K562 (cell line): ENCODE measurements around the gene SESN2. TPM values are rescaled to one million over a fixed set of nuclear protein-coding genes. Genes with fewer than 3 reads are reported as not detected.
A peak's percentile ranks its signal among the peaks of the same experiment; 100 is the strongest.

Experiments used
- BHLHE40 ChIP-seq: IDR thresholded peaks from 2 replicates; pipeline ENCODE4 v1.6.1; 2011; ENCODE audit warnings: low read length, improper control_type of control experiment
- CTCFL ChIP-seq: IDR thresholded peaks from 2 replicates; pipeline ENCODE4 v1.6.1; 2011; ENCODE audit warnings: borderline replicate concordance, low read depth, mild to moderate bottlenecking, moderate library complexity, low read length; ENCODE audit not compliant: insufficient read depth, poor library complexity, severe bottlenecking
- DDX20 ChIP-seq: fragments of 450-650 bp; IDR thresholded peaks from 2 replicates; pipeline ENCODE4 v1.6.1; 2016; ENCODE audit warnings: missing genetic modification characterization, low read depth, mild to moderate bottlenecking, missing compliant biosample characterization, moderate library complexity
- DPF2 ChIP-seq: fragments of 450-650 bp; IDR thresholded peaks from 2 replicates; pipeline ENCODE4 v1.6.1; 2016
- EGR1 ChIP-seq: fragments of 450-650 bp; conservative IDR thresholded peaks from 2 replicates; pipeline ENCODE4 v1.6.1; 2017; ENCODE audit warnings: mild to moderate bottlenecking
- EP400 ChIP-seq: fragments of 450-650 bp; IDR thresholded peaks from 2 replicates; pipeline ENCODE4 v1.6.1; 2017; ENCODE audit warnings: antibody characterized with exemption, mild to moderate bottlenecking, moderate library complexity
- IRF2 ChIP-seq: sonication (generic); formaldehyde crosslinking; IDR thresholded peaks from 2 replicates; pipeline ENCODE4 v1.8.1; 2022; ENCODE audit warnings: mild to moderate bottlenecking, missing genetic modification reagents
- KAT2B ChIP-seq: IDR thresholded peaks from one replicate; pipeline ENCODE4 v1.6.1; 2012; ENCODE audit warnings: low read depth, mild to moderate bottlenecking, control low read depth, inconsistent platforms, low read length, moderate library complexity
- MED1 ChIP-seq: sonication (generic); formaldehyde crosslinking; IDR thresholded peaks from 2 replicates; pipeline ENCODE4 v1.8.1; 2023; ENCODE audit warnings: missing genetic modification reagents, borderline replicate concordance
- NELFE ChIP-seq: IDR thresholded peaks from 2 replicates; pipeline ENCODE4 v1.6.1; 2011; ENCODE audit warnings: mild to moderate bottlenecking; ENCODE audit not compliant: insufficient read depth, insufficient read length
- PTTG1 ChIP-seq: fragments of 450-650 bp; IDR thresholded peaks from 2 replicates; pipeline ENCODE4 v1.6.1; 2016; ENCODE audit warnings: low read depth, mild to moderate bottlenecking, missing genetic modification characterization, missing compliant biosample characterization
- RBBP5 ChIP-seq: fragments of 200-600 bp; sonication (generic); IDR thresholded peaks from 2 replicates; pipeline ENCODE4 v1.6.1; 2012; ENCODE audit warnings: borderline replicate concordance, mild to moderate bottlenecking, low read length, control low read depth, inconsistent platforms; ENCODE audit not compliant: insufficient read depth, poor library complexity, severe bottlenecking
- RBM25 ChIP-seq: fragments of 200-400 bp; formaldehyde crosslinking; IDR thresholded peaks from 2 replicates; pipeline ENCODE4 v1.6.1; 2018; ENCODE audit warnings: low read length, low read depth, moderate library complexity; ENCODE audit not compliant: severe bottlenecking
- TCF7L2 ChIP-seq: fragments of 150-350 bp; IDR thresholded peaks from 2 replicates; pipeline ENCODE4 v1.6.1; 2016; ENCODE audit warnings: low read depth, mild to moderate bottlenecking, low read length, moderate library complexity
- ZBTB11 ChIP-seq, 3 experiments: fragments of 200-800 bp in 1 of 3; fragments of 250-450 bp in 1 of 3; fragments of 450-650 bp in 1 of 3; sonication (Bioruptor Pico) in 1 of 3; sonication (Bioruptor generic) in 1 of 3; formaldehyde crosslinking in 1 of 3; IDR thresholded peaks; 2 replicates each; pipeline versions ENCODE4 v1.6.1 to v1.8.0; 2016 to 2022; ENCODE audit warnings: mild to moderate bottlenecking in 2 of 3, missing genetic modification characterization in 2 of 3, missing compliant biosample characterization in 1 of 3, moderate library complexity in 1 of 3
- ZKSCAN1 ChIP-seq: fragments of 150-350 bp; IDR thresholded peaks from 2 replicates; pipeline ENCODE4 v1.6.1; 2016; ENCODE audit warnings: low read depth, low read length
- ZNF146 ChIP-seq: IDR thresholded peaks from one replicate; pipeline ENCODE4 v1.6.1; 2018; ENCODE audit warnings: missing compliant biosample characterization; ENCODE audit not compliant: unreplicated experiment
- polyA plus RNA-seq, 8 experiments: library from polyadenylated mRNA; depleted of rRNA in 4 of 8; stranded (reverse) in 5 of 8; unstranded in 3 of 8; fragments of >200 nt; fragmentation: Nextera tagmentation in 2 of 8; fragmentation: Illumina TruSeq in 1 of 8; extraction: Ambion mirVana in 2 of 8; extraction: Trizol in 1 of 8; gene quantifications; 2 replicates each; pipeline versions ENCODE4 v1.2.1 to v1.2.3, GENCODE V29; 2011 to 2014; ENCODE audit warnings: inconsistent platforms in 1 of 8, missing spikeins in 1 of 8
- total RNA-seq, 7 experiments: library from RNA; depleted of rRNA in 6 of 7; stranded (reverse); fragments of >200 nt in 6 of 7; fragmentation: Illumina TruSeq in 2 of 7; extraction: Trizol in 2 of 7; gene quantifications; 2 replicates each; pipeline versions ENCODE4 v1.2.1 to v1.2.3, GENCODE V29; 2011 to 2021; ENCODE audit warnings: low replicate concordance in 1 of 7
- TF ChIP-seq, protein P1 (sequence below), 2 experiments: IDR thresholded peaks; 2 replicates each; pipeline ENCODE4 v1.6.1; 2012; ENCODE audit warnings: improper control_type of control experiment in 2 of 2, low read depth in 2 of 2, low read length in 2 of 2, borderline replicate concordance in 1 of 2

Gene SESN2
- total and polyA plus RNA-seq, 9 of the 15 experiments (the other 6 are each of a cell fraction or from before 2014, with no cell fraction given) = 3.7 to 71.3 (median 16.8) TPM

DNA sequence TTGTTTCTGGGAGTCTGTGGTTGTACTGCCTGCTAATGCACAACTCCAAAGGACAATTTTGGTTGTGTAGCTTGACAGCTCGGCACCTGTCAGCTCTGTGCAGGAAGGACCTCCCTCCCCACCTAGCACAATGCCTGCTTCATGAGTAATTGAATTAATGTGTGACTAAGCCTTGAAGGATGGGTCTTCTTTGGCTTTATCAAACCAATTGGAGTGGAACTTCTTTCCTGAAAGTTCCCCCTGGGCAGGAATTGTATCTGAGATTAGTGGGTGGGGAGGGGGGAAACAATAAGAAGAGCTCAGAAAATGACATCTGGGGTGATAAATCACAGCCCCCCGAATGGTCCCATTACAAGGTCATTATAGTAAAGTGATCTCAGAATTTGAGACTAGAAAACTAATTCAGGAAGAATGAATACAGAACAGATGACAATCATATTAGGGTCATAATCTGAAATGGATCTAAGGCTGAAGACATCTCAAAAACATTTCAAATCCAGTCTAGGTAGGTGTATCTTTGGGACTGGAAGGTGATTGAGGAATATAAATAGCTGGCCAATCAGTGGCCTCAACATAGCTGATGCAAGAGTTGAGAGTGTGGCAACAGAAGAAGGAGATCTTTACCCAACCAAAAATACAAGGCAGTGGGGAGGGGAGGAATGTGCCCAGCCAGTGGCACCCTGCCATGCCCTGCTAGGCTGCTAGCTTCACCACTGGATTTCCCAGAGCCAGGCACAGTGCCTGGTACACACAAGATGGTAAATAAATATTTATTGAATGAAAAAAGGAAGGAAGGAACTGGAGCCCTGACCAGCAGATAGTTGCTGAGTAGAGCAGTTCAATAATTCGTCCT is 10.1 kb upstream of the SESN2 start (continued):
- TF ChIP-seq BHLHE40 = peak; percentile 18; the same call in 1 of the 2 replicates
- no peak for TF ChIP-seq CTCFL
- no peak for TF ChIP-seq ZBTB11 (CRISPR knock-in tag; IDR thresholded peaks at IDR 0.05)
- no peak for TF ChIP-seq TCF7L2
- no peak for TF ChIP-seq RBBP5
- no peak for TF ChIP-seq PTTG1 (tag)
- peak; percentile 53 for TF ChIP-seq RBM25
- TF ChIP-seq ZKSCAN1 = no peak
- TF ChIP-seq EP400 = peak; percentile 86
- no peak for TF ChIP-seq MED1 (CRISPR knock-in tag)
- TF ChIP-seq, protein P1, sequence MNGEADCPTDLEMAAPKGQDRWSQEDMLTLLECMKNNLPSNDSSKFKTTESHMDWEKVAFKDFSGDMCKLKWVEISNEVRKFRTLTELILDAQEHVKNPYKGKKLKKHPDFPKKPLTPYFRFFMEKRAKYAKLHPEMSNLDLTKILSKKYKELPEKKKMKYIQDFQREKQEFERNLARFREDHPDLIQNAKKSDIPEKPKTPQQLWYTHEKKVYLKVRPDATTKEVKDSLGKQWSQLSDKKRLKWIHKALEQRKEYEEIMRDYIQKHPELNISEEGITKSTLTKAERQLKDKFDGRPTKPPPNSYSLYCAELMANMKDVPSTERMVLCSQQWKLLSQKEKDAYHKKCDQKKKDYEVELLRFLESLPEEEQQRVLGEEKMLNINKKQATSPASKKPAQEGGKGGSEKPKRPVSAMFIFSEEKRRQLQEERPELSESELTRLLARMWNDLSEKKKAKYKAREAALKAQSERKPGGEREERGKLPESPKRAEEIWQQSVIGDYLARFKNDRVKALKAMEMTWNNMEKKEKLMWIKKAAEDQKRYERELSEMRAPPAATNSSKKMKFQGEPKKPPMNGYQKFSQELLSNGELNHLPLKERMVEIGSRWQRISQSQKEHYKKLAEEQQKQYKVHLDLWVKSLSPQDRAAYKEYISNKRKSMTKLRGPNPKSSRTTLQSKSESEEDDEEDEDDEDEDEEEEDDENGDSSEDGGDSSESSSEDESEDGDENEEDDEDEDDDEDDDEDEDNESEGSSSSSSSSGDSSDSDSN (IDR thresholded peaks at IDR 0.05; ENCODE audit: borderline replicate concordance in 1 of 2, low read depth in 2 of 2, low read length in 2 of 2) = no peak
- TF ChIP-seq EGR1 = no peak
- TF ChIP-seq NELFE = no peak
- TF ChIP-seq KAT2B = no peak
- TF ChIP-seq DDX20 (tag) = no peak
- TF ChIP-seq IRF2 (CRISPR knock-in tag) = no peak
- TF ChIP-seq DPF2 = no peak
- TF ChIP-seq ZNF146 (CRISPR knock-in tag) = no peak
